H9 (cell line): Measurements from ENCODE around the gene RTN1. TPM values are rescaled to one million over a fixed set of nuclear protein-coding genes. Genes with fewer than 3 reads are reported as not detected.

ENCODE experiments used
- DNase-seq: peaks from one replicate; pipeline ENCODE4 v3.0.0-alpha.2; 2017
- H2AFZ ChIP-seq: one replicate; pipeline ENCODE4 v1.6.1; 2013; ENCODE audit warnings: mild to moderate bottlenecking, low read length, control low read depth, moderate library complexity
- H2AK5ac ChIP-seq: 2 replicates; pipeline ENCODE4 v1.6.1; 2013; ENCODE audit warnings: low read length, control low read depth, mixed read lengths; ENCODE audit not compliant: insufficient read length
- H2BK120ac ChIP-seq: one replicate; pipeline ENCODE4 v1.6.1; 2013; ENCODE audit warnings: low read depth, mild to moderate bottlenecking, low read length, control low read depth, inconsistent platforms; ENCODE audit not compliant: poor library complexity, severe bottlenecking
- H2BK12ac ChIP-seq: 2 replicates; pipeline ENCODE4 v1.6.1; 2013; ENCODE audit warnings: low read length, control low read depth, mixed read lengths, low read depth; ENCODE audit not compliant: insufficient read length
- H2BK15ac ChIP-seq: 2 replicates; pipeline ENCODE4 v1.6.1; 2013; ENCODE audit warnings: low read depth, low read length, control low read depth
- H2BK20ac ChIP-seq: one replicate; pipeline ENCODE4 v1.6.1; 2013; ENCODE audit warnings: low read depth, mild to moderate bottlenecking, low read length, control low read depth, inconsistent platforms; ENCODE audit not compliant: poor library complexity, severe bottlenecking
- H2BK5ac ChIP-seq: 2 replicates; pipeline ENCODE4 v1.6.1; 2013; ENCODE audit warnings: low read length, control low read depth, mixed read lengths; ENCODE audit not compliant: insufficient read length
- H3K14ac ChIP-seq: 2 replicates; pipeline ENCODE4 v1.6.1; 2013; ENCODE audit warnings: low read length, control low read depth; ENCODE audit not compliant: insufficient read depth
- H3K18ac ChIP-seq: 2 replicates; pipeline ENCODE4 v1.6.1; 2013; ENCODE audit warnings: low read depth, mild to moderate bottlenecking, mixed read lengths, low read length, control low read depth; ENCODE audit not compliant: insufficient read length
- H3K23ac ChIP-seq: 2 replicates; pipeline ENCODE4 v1.6.1; 2013; ENCODE audit warnings: low read length, control low read depth, mixed read lengths, low read depth; ENCODE audit not compliant: insufficient read length
- H3K23me2 ChIP-seq: 2 replicates; pipeline ENCODE4 v1.6.1; 2013; ENCODE audit warnings: low read depth, mild to moderate bottlenecking, mixed read lengths, low read length, control low read depth; ENCODE audit not compliant: insufficient read length, poor library complexity, severe bottlenecking
- H3K27ac ChIP-seq: 2 replicates; pipeline ENCODE4 v1.5.1; 2013; ENCODE audit warnings: low read length, control low read depth, mixed read lengths, low read depth; ENCODE audit not compliant: insufficient read length
- H3K27me3 ChIP-seq: 2 replicates; pipeline ENCODE4 v1.6.1; 2013; ENCODE audit warnings: low read length, control low read depth, inconsistent platforms; ENCODE audit not compliant: insufficient read depth
- H3K4ac ChIP-seq: 2 replicates; pipeline ENCODE4 v1.6.1; 2013; ENCODE audit warnings: low read depth, mild to moderate bottlenecking, control low read depth, inconsistent platforms, low read length, moderate library complexity
- H3K4me1 ChIP-seq: 2 replicates; pipeline ENCODE4 v1.6.1; 2013; ENCODE audit warnings: low read length, control low read depth, inconsistent platforms; ENCODE audit not compliant: insufficient read depth
- H3K4me2 ChIP-seq: 2 replicates; pipeline ENCODE4 v1.6.1; 2013; ENCODE audit warnings: low read length, control low read depth, mixed read lengths; ENCODE audit not compliant: insufficient read length, insufficient read depth
- H3K56ac ChIP-seq: 2 replicates; pipeline ENCODE4 v1.6.1; 2013; ENCODE audit warnings: low read depth, mild to moderate bottlenecking, mixed read lengths, low read length, control low read depth; ENCODE audit not compliant: insufficient read length
- H3K79me1 ChIP-seq: 2 replicates; pipeline ENCODE4 v1.6.1; 2013; ENCODE audit warnings: low read depth, mild to moderate bottlenecking, moderate library complexity, low read length, control low read depth, inconsistent platforms; ENCODE audit not compliant: insufficient read depth, poor library complexity, severe bottlenecking
- H3K79me2 ChIP-seq: 2 replicates; pipeline ENCODE4 v1.6.1; 2013; ENCODE audit warnings: low read length, control low read depth, inconsistent platforms; ENCODE audit not compliant: insufficient read depth
- H3K9ac ChIP-seq: 2 replicates; pipeline ENCODE4 v1.6.1; 2013; ENCODE audit warnings: low read length, control low read depth, mixed read lengths; ENCODE audit not compliant: insufficient read length; ENCODE audit errors: extremely low read depth
- H3K9me3 ChIP-seq: one replicate; pipeline ENCODE4 v1.6.1; 2013; ENCODE audit warnings: low read depth, low read length, inconsistent platforms; ENCODE audit not compliant: control insufficient read depth
- H3T11ph ChIP-seq: one replicate; pipeline ENCODE4 v1.6.1; 2013; ENCODE audit warnings: mild to moderate bottlenecking, low read length, control low read depth, inconsistent platforms
- H4K20me1 ChIP-seq: one replicate; pipeline ENCODE4 v1.6.1; 2013; ENCODE audit not compliant: control insufficient read depth, insufficient read length, insufficient read depth
- H4K5ac ChIP-seq: 2 replicates; pipeline ENCODE4 v1.6.1; 2013; ENCODE audit warnings: low read depth, mild to moderate bottlenecking, mixed read lengths, low read length, control low read depth; ENCODE audit not compliant: insufficient read length
- H4K8ac ChIP-seq: replicated peaks from 2 replicates; pipeline ENCODE4 v1.6.1; 2013; ENCODE audit warnings: low read length, control low read depth, mixed read lengths, low read depth; ENCODE audit not compliant: insufficient read length
- H4K91ac ChIP-seq: 2 replicates; pipeline ENCODE4 v1.6.1; 2013; ENCODE audit warnings: low read depth, mild to moderate bottlenecking, moderate library complexity, mixed read lengths, low read length, control low read depth; ENCODE audit not compliant: insufficient read length
- H3K27ac Mint-ChIP-seq, 3 experiments: 2 replicates in 2 of 3; 3 replicates in 1 of 3; pipeline ENCODE4 v1.8.0; 2020 to 2021; ENCODE audit warnings: mixed read lengths in 3 of 3, mild to moderate bottlenecking in 1 of 3, moderate library complexity in 1 of 3
- H3K27me3 Mint-ChIP-seq: 2 replicates; pipeline ENCODE4 v1.8.0; 2021; ENCODE audit warnings: low read depth, mild to moderate bottlenecking, moderate library complexity, mixed read lengths
- H3K36me3 Mint-ChIP-seq, 3 experiments: 2 replicates in 2 of 3; 3 replicates in 1 of 3; pipeline ENCODE4 v1.8.0; 2020 to 2021; ENCODE audit warnings: low read depth in 3 of 3, mixed read lengths in 3 of 3; ENCODE audit not compliant: insufficient read depth in 1 of 3
- H3K4me1 Mint-ChIP-seq, 2 experiments: 2 replicates each; pipeline ENCODE4 v1.8.0; 2020; ENCODE audit warnings: mixed read lengths in 2 of 2
- H3K4me3 Mint-ChIP-seq, 2 experiments: 2 replicates in 1 of 2; 3 replicates in 1 of 2; pipeline ENCODE4 v1.8.0; 2020 to 2021; ENCODE audit warnings: mild to moderate bottlenecking in 2 of 2, mixed read lengths in 2 of 2, moderate library complexity in 1 of 2
- H3K9me3 Mint-ChIP-seq, 2 experiments: 2 replicates in 1 of 2; 3 replicates in 1 of 2; pipeline ENCODE4 v1.8.0; 2020; ENCODE audit warnings: mild to moderate bottlenecking in 2 of 2, mixed read lengths in 2 of 2, moderate library complexity in 1 of 2
- WGBS: extraction: QIAGEN DNeasy Blood & Tissue Kit; methylation state at CpG from one replicate; pipeline ENCODE4 v1.1.7; 2013; ENCODE audit warnings: missing lambda C conversion rate, low lambda C conversion rate, mixed read lengths; ENCODE audit not compliant: insufficient read length; ENCODE audit errors: extremely low coverage; 5-methylcytosine and 5-hydroxymethylcytosine counted together
- total RNA-seq: library from RNA; stranded (reverse); gene quantifications from 2 replicates; pipeline ENCODE4 v1.2.1, GENCODE V29; 2021
- TF ChIP-seq, protein P1 (sequence below): fragments of 200-600 bp; sonication (generic); conservative IDR thresholded peaks from 3 replicates; pipeline ENCODE4 v1.8.0; 2021; ENCODE audit warnings: antibody characterized with exemption, mild to moderate bottlenecking

Gene RTN1
- total RNA-seq, 1 experiment from 2014 or later, result 1.8 TPM

DNA sequence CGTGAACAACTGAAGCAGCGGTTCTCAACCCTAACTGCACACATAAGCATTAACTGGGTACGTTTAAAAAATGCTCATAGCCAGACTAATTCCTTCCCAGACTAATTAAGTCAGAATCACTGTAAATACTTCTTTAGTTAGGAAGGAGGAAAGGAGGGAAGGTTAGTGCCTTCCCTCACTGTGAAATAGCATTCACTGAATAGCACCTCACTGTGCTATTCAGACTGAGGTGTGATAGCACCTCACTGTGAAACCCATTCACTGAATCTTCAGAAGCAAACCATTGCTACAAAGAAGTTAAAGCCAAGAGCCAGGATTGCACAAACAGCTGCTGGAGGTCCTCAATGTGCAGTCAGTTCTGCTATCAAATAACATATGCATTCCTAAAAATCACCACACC, 58.8 kb downstream of the RTN1 start:
- H3K9me3 ChIP-seq, result no peaks in the 10 kb centered on the region
- Mint-ChIP-seq H3K4me1 (peaks cover 22 to 34% of the 10 kb centered on the region in 2 experiments), H3K27ac (no peak overlapping the region), H3K36me3 (peaks cover 5 to 13% (median 10%) of the 10 kb centered on the region in 3 experiments), H3K4me3 (no peak overlapping the region), H3K27me3 (peaks cover 6% of the 10 kb centered on the region; the same call in 1 of the 2 replicates), H3K9me3 (peaks cover 9 to 10% of the 10 kb centered on the region in 2 experiments)
- H4K8ac ChIP-seq, result no peak overlapping the region
- H2AFZ ChIP-seq, result no peak overlapping the region
- no peaks in the 10 kb centered on the region for H3K27me3 ChIP-seq
- H2BK12ac ChIP-seq, result no peak overlapping the region
- TF ChIP-seq, protein P1, sequence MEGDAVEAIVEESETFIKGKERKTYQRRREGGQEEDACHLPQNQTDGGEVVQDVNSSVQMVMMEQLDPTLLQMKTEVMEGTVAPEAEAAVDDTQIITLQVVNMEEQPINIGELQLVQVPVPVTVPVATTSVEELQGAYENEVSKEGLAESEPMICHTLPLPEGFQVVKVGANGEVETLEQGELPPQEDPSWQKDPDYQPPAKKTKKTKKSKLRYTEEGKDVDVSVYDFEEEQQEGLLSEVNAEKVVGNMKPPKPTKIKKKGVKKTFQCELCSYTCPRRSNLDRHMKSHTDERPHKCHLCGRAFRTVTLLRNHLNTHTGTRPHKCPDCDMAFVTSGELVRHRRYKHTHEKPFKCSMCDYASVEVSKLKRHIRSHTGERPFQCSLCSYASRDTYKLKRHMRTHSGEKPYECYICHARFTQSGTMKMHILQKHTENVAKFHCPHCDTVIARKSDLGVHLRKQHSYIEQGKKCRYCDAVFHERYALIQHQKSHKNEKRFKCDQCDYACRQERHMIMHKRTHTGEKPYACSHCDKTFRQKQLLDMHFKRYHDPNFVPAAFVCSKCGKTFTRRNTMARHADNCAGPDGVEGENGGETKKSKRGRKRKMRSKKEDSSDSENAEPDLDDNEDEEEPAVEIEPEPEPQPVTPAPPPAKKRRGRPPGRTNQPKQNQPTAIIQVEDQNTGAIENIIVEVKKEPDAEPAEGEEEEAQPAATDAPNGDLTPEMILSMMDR, result no peak
- no peak overlapping the region for H3T11ph ChIP-seq
- H3K4me2 ChIP-seq, result no peak overlapping the region
- H3K79me1 ChIP-seq, result no peaks in the 10 kb centered on the region
- H3K27ac ChIP-seq, result no peak overlapping the region
- DNase-seq, result no peak
- H3K56ac ChIP-seq, result no peak overlapping the region
- H4K20me1 ChIP-seq, result no peaks in the 10 kb centered on the region
- no peak overlapping the region for H3K14ac ChIP-seq
- H3K4me1 ChIP-seq, result no peaks in the 10 kb centered on the region
- no peaks in the 10 kb centered on the region for H3K23me2 ChIP-seq
- no peak overlapping the region for H4K91ac ChIP-seq
- no peak overlapping the region for H2BK20ac ChIP-seq
- WGBS, result no CpG with 5 or more reads among the region's 3 CpGs
- H2BK15ac ChIP-seq, result no peak overlapping the region
- H3K9ac ChIP-seq, result no peak overlapping the region
- H3K79me2 ChIP-seq, result no peaks in the 10 kb centered on the region
- no peak overlapping the region for H2BK120ac ChIP-seq
- H3K18ac ChIP-seq, result no peak overlapping the region
- no peak overlapping the region for H4K5ac ChIP-seq
- no peak overlapping the region for H3K23ac ChIP-seq
- no peak overlapping the region for H2BK5ac ChIP-seq
- H2AK5ac ChIP-seq, result no peak overlapping the region
- H3K4ac ChIP-seq, result no peak overlapping the region
